Middle frontal gyrus (tissue), 1 donor: ENCODE data around the gene SPESP1.
"Not testable (repeated sequence)": the region's sequence is repeated elsewhere in the genome, so short reads cannot be mapped to it uniquely, and the experiment has no call there.

ENCODE experiments used
- DNase-seq: peaks from one replicate; pipeline ENCODE4 v3.0.0-alpha.2; 2015; ENCODE audit warnings: low spot score; ENCODE audit errors: extremely low spot score

Gene SPESP1

GRCh38 chr15:68962465-68962864, 32.1 kb downstream of the SPESP1 start:
- DNase-seq = no peak

DNA sequence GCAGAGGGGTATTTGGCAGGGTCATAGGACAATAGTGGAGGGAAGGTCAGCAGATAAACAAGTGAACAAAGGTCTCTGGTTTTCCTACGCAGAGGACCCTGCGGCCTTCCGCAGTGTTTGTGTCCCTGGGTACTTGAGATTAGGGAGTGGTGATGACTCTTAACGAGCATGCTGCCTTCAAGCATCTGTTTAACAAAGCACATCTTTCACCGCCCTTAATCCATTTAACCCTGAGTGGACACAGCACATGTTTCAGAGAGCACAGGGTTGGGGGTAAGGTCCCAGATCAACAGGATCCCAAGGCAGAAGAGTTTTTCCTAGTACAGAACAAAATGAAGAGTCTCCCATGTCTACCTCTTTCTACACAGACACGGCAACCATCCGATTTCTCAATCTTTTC, 33.4 kb downstream of the SPESP1 start:
- DNase-seq = not testable (repeated sequence)

GRCh38 chr15:68966996-68967395, 36.7 kb downstream of the SPESP1 start:
- DNase-seq = no peak

DNA sequence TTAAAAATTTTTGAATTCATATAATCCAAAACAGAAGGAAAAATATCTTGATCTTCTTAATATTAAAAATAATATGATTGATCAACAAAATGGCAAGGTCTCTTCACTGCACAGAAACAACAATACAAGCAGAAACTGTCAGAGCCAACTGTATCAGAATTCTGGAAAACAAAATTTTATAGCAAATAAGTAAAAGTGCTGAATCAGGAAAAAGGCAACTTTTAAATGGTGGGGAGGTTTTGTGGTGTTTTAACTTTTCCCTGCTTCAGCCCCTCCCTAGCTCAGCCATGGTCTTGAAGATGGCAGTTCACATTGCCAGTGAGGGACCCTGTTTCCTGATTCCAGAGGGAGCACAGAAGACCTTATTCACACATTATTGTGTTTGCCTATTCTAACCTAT, 37.6 kb downstream of the SPESP1 start:
- no peak for DNase-seq

GRCh38 chr15:68969298-68969697, 39.0 kb downstream of the SPESP1 start:
- no peak for DNase-seq

- DNase-seq = no peak
Observed at GRCh38 chr15:68972201-68973065, 42.1 kb downstream of the SPESP1 start.

GRCh38 chr15:68975651-68976160, 45.4 kb downstream of the SPESP1 start:
- not testable (repeated sequence) for DNase-seq

GRCh38 chr15:68977426-68977825, 47.1 kb downstream of the SPESP1 start:
- DNase-seq = not testable (repeated sequence)

DNA sequence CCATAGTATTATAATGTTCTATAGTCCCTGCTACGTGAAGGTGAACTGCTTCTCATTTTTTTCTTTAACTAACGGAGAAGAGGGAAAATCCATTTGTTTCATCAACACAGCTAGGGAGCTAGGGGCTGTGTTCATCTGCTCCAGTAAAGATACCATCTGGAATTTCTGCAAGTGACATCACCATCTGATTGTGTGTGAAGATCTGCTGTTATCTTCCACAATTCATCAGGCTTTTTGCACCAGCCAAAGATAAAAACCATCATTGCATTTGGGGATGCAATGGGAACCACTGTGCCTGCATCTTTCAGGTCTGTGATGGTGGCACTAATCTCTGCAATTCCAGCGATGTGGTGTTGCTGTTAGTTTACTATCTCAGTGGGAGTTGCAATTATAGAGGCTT, 48.7 kb downstream of the SPESP1 start:
- DNase-seq = no peak

- no peak for DNase-seq
Observed at GRCh38 chr15:68979816-68980215, 49.5 kb downstream of the SPESP1 start.

GRCh38 chr15:68980786-68981185, 50.5 kb downstream of the SPESP1 start:
- no peak for DNase-seq

DNA sequence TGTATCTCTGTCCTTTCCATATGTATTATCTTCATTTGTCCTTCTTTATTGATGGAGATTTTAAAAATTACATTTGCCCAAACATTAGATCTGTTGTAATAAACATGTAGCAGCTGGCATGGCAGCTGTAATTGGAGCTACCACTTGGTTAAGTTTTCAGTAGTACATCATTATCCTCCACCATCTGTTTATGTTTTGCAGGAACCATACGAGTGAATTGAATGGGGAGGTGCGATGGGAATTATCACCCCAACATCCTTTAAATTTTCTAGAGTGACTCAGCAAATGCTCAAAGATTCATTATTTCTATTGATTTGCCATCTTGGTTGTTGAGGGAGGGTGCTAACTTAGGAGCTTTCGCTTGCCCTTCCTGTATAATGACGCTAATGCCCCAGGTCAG, 51.6 kb downstream of the SPESP1 start:
- DNase-seq = no peak

DNA sequence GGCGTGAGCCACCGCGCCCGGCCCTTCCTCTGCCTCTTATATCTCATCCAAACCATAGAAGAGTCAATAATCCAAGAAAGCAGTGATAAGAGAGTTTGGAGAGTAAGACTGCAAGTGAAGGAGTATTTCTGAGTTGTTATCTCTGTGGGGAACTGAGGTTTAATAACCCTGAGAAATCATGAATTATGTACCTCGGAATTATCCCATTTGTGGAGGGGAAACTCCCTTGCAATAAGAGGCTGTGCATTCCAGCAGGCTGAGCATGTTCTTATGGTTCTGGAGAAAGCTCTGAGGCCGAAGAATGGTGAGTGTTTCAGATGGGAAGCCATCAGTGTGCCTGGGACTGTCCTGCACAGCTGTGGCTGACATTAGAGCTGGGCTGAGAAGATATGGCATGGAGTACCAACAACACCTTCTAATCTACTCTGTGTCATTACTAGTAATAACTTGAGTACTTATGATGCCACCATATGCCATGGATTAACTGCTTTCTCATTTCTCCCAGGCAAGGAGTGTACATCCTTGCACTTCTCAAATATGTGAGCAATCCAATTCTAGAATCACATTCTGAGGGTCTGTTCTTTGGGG, 52.7 kb downstream of the SPESP1 start:
- DNase-seq = no peak

- no peak for DNase-seq
Observed at GRCh38 chr15:68983961-68984481, 53.7 kb downstream of the SPESP1 start.

GRCh38 chr15:68984586-68984985, 54.3 kb downstream of the SPESP1 start:
- no peak for DNase-seq

DNA sequence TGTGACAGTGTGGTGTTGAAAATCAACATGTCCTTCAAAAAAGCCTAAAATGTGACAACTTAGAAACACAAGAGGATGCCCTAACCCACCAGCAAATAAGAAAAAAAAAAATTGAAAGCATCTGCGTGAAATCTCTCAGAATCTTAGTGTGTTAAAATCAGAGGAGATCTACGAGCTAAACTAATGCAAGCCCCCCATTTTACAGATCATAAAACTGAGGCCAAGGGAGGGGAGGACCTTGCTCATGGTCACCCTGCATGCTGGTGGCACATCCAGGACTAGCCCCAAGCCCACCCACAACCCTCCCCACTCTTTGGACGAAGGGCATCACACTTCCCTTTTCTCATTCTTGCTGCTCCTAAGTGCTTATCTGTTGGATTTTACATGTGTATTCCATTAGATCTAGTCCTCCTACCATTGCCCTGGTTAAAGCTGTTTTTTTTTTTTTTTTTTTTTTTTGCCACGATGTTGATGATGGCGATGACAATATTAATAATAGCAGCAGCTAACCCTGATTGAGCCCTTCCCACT, 55.1 kb downstream of the SPESP1 start:
- DNase-seq = no peak

DNA sequence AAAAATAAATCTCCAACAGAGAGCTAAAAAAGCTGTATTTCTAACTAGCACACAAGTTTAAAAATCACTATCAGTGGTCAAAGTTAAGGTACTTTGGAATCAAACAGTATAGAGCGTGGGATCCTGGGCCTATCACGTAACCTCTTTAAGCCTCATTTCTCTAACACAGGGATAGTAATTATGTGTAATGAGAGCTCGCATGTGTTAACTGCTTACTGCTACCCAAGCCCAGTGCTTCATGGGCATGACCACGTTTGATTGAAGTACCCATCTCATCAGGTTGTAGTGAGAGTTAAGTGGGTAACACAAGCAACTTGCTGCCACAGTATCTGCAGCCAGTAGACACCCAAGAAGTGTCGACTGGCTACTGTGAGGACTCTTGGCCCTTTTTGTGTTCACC, 56.0 kb downstream of the SPESP1 start:
- no peak for DNase-seq

- DNase-seq = no peak
Observed at GRCh38 chr15:68987120-68987519, 56.8 kb downstream of the SPESP1 start.

DNA sequence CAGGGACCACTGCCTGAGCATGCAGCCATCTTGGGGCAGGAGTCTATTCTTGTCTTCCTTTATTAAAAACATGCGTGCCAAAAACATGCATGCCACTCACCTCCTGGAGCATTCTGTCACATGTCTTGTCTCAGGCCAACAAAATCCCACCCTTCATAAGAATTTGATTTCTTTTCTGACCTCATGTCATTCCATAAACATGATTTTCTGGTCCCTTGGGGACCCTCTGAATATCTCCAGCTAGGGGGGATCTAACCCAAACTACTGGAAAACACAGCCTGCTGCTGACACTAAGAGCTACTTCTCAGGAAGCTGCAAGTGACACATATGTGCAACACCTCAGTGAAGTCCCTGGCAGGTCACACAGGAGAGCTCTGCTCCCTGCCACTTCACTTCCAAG, 57.4 kb downstream of the SPESP1 start:
- no peak for DNase-seq

DNA sequence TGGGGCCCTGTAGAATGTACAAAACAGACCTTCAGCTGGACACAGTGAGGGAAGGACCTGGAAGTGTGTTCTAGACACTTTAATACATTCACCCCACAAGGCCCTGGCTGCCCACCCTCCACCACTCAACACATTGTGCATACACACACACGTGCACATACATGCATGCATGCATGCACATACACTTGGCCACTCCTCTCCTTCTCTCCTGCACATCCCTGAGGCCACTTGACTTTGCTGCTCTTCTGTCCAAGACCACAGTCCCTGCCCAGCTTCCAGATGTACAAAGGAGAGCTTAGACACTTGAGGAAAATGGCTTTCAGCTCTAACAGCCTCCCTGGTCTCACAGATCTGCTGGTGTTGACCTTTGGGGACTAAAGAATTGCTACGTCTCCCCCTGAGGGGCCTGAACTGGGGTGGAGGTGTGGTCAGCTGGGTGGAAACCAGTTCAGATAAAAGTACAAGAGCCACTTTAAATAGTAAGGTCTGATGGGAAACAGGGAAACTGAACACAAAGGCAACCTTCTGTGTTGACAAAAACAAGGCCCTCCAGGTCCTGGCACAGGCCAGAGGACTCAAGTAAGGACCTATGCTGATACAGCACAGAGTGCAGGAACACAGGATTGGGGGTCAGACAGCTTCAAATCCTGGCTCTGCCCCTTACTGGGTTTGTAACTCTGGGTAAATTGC, 59.4 kb downstream of the SPESP1 start:
- no peak for DNase-seq

GRCh38 chr15:68990231-68990991, 60.1 kb downstream of the SPESP1 start:
- DNase-seq = no peak
